Measurements from ENCODE around the gene SHISAL1.

The SHISAL1 gene

GRCh38 chr22:44249376-44250147, 63.2 kb downstream of the SHISAL1 start:
- Histone ChIP-seq H2AFZ (ENCODE audit: low read depth, low read length) (no peak overlapping the region), H3K4me3 (ENCODE audit: low read depth in 1 of 2, low read length in 2 of 2) (no peak overlapping the region), H3K79me2 (ENCODE audit: insufficient read depth, low read length) (no peaks in the 10 kb centered on the region), H3K9ac (ENCODE audit: low read depth, low read length) (no peak overlapping the region), H4K20me1 (ENCODE audit: insufficient read depth, low read length) (no peaks in the 10 kb centered on the region; the same call in 1 of the 2 replicates), H3K27me3 (ENCODE audit: insufficient read depth, low read length, poor library complexity) (no peaks in the 10 kb centered on the region), H3K27ac (ENCODE audit: low read length) (no peak overlapping the region), H3K9me3 (ENCODE audit: insufficient read depth, low read length, severe bottlenecking) (peaks cover 7% of the 10 kb centered on the region), H3K4me2 (ENCODE audit: insufficient read depth, low read length) (no peak overlapping the region), H3K4me1 (ENCODE audit: insufficient read depth, low read length) (no peaks in the 10 kb centered on the region), H3K36me3 (ENCODE audit: insufficient read depth, low read length) (no peaks in the 10 kb centered on the region)
- DNase-seq (no peak), ATAC-seq (ENCODE audit: insufficient read depth, low read depth) (no peak)
- TF ChIP-seq CTCF (IDR thresholded peaks at IDR 0.05; ENCODE audit: borderline replicate concordance, extremely low read depth, low read length, poor library complexity, severe bottlenecking) (no peak), EZH2 (IDR thresholded peaks at IDR 0.05; ENCODE audit: borderline replicate concordance, low read depth, low read length, severe bottlenecking) (no peak)

GRCh38 chr22:44248926-44249325, 63.8 kb downstream of the SHISAL1 start:
- Histone ChIP-seq H2AFZ (ENCODE audit: low read depth, low read length) (no peak overlapping the region), H3K27ac (ENCODE audit: low read length) (no peak overlapping the region), H3K36me3 (ENCODE audit: insufficient read depth, low read length) (no peaks in the 10 kb centered on the region), H3K79me2 (ENCODE audit: insufficient read depth, low read length) (no peaks in the 10 kb centered on the region), H3K27me3 (ENCODE audit: insufficient read depth, low read length, poor library complexity) (no peaks in the 10 kb centered on the region), H4K20me1 (ENCODE audit: insufficient read depth, low read length) (no peaks in the 10 kb centered on the region), H3K4me1 (ENCODE audit: insufficient read depth, low read length) (no peaks in the 10 kb centered on the region), H3K9me3 (ENCODE audit: insufficient read depth, low read length, severe bottlenecking) (peaks cover 7% of the 10 kb centered on the region), H3K4me3 (ENCODE audit: low read depth in 1 of 2, low read length in 2 of 2) (no peak overlapping the region), H3K9ac (ENCODE audit: low read depth, low read length) (no peak overlapping the region), H3K4me2 (ENCODE audit: insufficient read depth, low read length) (no peak overlapping the region)
- ATAC-seq (ENCODE audit: insufficient read depth, low read depth) (no peak), DNase-seq (no peak)
- TF ChIP-seq CTCF (IDR thresholded peaks at IDR 0.05; ENCODE audit: borderline replicate concordance, extremely low read depth, low read length, poor library complexity, severe bottlenecking) = no peak
- TF ChIP-seq EZH2 (IDR thresholded peaks at IDR 0.05; ENCODE audit: borderline replicate concordance, low read depth, low read length, severe bottlenecking) = no peak

- no peak overlapping the region for H3K9ac ChIP-seq (ENCODE audit: low read depth, low read length)
- no peaks in the 10 kb centered on the region for H3K36me3 ChIP-seq (ENCODE audit: insufficient read depth, low read length)
- H3K4me3 ChIP-seq (ENCODE audit: low read depth in 1 of 2, low read length in 2 of 2) = no peak overlapping the region
- H2AFZ ChIP-seq (ENCODE audit: low read depth, low read length) = no peak overlapping the region
- no peaks in the 10 kb centered on the region for H3K4me1 ChIP-seq (ENCODE audit: insufficient read depth, low read length)
- H3K9me3 ChIP-seq (ENCODE audit: insufficient read depth, low read length, severe bottlenecking) = peaks cover 7% of the 10 kb centered on the region
- no peak for ATAC-seq (ENCODE audit: insufficient read depth, low read depth)
- no peak overlapping the region for H3K27ac ChIP-seq (ENCODE audit: low read length)
- H4K20me1 ChIP-seq (ENCODE audit: insufficient read depth, low read length) = no peaks in the 10 kb centered on the region
- no peaks in the 10 kb centered on the region for H3K79me2 ChIP-seq (ENCODE audit: insufficient read depth, low read length)
- DNase-seq = no peak
- H3K4me2 ChIP-seq (ENCODE audit: insufficient read depth, low read length) = no peak overlapping the region
- TF ChIP-seq CTCF (IDR thresholded peaks at IDR 0.05; ENCODE audit: borderline replicate concordance, extremely low read depth, low read length, poor library complexity, severe bottlenecking) (no peak), EZH2 (IDR thresholded peaks at IDR 0.05; ENCODE audit: borderline replicate concordance, low read depth, low read length, severe bottlenecking) (no peak)
- H3K27me3 ChIP-seq (ENCODE audit: insufficient read depth, low read length, poor library complexity) = no peaks in the 10 kb centered on the region
Observed at GRCh38 chr22:44247923-44248892, 64.5 kb downstream of the SHISAL1 start.
